Measurements from ENCODE around the gene FREY1. TPM values are rescaled to one million over a fixed set of nuclear protein-coding genes. Genes with fewer than 3 reads are reported as not detected.

The FREY1 gene
- polyA plus RNA-seq, 3 donors = 0.10 TPM; not detected in 2

DNA sequence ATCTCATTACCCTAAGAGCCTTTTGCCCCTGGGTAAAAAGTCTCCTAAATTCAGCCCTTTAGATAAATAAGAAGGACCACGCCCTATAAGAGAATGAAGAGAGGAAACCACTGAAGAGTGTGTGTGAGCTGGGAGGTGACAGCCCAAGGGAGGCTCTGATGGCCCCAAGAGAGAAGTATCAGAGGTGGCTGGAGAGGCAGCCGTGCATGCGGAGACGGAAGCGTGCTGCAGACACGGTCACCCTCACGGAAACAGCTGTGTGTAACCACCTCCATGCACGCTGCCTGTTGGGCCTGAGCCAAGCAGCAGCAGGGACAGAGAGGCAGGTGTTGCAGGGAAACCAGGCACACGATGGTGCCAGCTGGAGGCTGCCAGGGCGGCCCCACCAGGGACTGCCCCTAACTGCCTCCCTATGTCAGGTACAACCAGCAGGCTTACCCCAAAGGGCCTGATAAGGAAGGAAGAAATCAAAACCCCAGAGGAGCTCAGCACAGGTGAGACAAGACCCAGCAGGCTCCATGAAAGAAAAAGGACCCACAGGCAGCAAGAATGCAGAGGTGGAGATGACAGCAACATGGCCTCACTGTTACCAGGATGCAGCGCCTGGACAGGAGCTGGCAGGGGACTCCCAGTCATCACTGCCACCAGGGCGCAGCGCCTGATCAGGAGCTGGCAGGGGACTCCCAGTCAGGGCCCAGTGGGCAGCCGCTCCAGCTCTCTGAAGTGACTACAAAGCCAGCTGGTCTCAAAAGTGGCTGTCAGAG is 23.1 kb upstream of the FREY1 start:
- no peak overlapping the region for H3K27ac ChIP-seq (ENCODE audit: low read depth, low read length)
- 45 to 69% (median 66%) methylated on average over 14 of the region's 14 CpGs for WGBS, 3 donors

GRCh38 chr11:45929486-45930030 is 22.5 kb upstream of the FREY1 start:
- WGBS, 3 donors = 70 to 78% (median 73%) methylated on average over 10 of the region's 10 CpGs
- no peak overlapping the region for H3K27ac ChIP-seq (ENCODE audit: low read depth, low read length)

GRCh38 chr11:45928535-45929215 is 21.6 kb upstream of the FREY1 start:
- 74 to 81% (median 78%) methylated on average over 13 of the region's 13 CpGs for WGBS, 3 donors
- no peak overlapping the region for H3K27ac ChIP-seq (ENCODE audit: low read depth, low read length)

DNA sequence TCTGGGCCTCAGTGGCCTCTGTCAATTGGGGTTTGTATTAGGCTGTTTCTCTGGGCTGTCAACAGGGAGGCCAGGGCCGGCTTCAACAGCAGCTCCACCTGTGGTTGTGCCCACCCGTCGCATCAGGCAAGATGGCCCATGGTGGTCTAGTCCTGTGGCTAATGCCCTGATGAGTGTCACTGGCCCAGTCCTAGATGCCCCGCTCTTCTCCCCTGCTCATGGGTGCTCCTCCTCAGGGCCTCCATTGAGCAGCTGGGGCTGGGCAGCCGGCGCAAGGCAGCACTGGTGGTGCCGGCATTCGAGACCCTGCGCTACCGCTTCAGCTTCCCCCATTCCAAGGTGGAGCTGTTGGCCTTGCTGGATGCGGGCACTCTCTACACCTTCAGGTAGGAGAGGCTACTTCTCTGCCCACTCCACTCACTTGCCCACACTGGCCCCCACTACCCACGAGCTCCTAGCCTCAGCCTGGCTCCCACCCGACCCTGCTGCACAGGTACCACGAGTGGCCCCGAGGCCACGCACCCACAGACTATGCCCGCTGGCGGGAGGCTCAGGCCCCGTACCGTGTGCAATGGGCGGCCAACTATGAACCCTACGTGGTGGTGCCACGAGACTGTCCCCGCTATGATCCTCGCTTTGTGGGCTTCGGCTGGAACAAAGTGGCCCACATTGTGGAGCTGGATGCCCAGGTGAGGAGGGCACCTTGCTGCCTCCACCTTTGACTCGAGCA is 20.8 kb upstream of the FREY1 start:
- H3K27ac ChIP-seq (ENCODE audit: low read depth, low read length) = no peak overlapping the region
- WGBS, 3 donors = 90 to 96% (median 95%) methylated on average over 27 of the region's 27 CpGs

- WGBS, 3 donors = 55 to 77% (median 62%) methylated on average over 15 of the region's 15 CpGs
- H3K27ac ChIP-seq (ENCODE audit: low read depth, low read length) = no peak overlapping the region
These were observed 20.2 kb upstream of the FREY1 start for GRCh38 chr11:45927332-45927683.

DNA sequence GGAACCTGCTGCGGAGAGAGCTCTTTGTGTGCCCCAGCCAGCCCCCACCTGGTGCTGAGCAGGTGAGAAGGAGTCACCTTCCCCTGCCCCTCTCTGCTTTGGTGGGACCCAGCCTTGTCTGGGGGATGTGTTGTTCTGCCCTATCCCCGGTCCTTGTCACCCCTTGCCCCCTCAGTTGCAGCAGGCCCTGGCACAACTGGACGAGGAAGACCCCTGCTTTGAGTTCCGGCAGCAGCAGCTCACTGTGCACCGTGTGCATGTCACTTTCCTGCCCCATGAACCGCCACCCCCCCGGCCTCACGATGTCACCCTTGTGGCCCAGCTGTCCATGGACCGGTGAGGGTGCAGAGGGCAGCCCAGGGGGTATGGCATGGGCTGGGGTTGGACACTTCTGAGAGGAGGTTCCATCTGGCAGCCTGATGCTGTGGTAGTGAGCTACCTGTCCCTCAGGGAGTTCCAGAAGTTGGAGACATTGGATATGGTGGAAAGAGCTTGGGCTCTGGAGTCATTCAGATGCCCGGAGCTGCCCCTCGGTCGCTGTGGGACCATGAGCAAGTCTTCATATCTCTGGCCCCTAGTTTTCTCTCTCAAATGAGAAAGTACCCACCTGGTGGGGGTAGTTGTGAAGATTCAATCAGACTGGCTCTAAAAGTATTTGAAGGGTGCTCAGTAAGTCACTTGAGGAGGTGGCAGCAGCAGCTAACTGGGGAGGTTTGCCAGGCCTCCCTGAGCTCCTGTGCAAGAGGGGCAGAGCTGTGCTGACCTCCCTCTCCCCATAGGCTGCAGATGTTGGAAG is 19.7 kb upstream of the FREY1 start:
- WGBS, 3 donors = 85 to 95% (median 88%) methylated on average over 12 of the region's 12 CpGs
- no peak overlapping the region for H3K27ac ChIP-seq (ENCODE audit: low read depth, low read length)

DNA sequence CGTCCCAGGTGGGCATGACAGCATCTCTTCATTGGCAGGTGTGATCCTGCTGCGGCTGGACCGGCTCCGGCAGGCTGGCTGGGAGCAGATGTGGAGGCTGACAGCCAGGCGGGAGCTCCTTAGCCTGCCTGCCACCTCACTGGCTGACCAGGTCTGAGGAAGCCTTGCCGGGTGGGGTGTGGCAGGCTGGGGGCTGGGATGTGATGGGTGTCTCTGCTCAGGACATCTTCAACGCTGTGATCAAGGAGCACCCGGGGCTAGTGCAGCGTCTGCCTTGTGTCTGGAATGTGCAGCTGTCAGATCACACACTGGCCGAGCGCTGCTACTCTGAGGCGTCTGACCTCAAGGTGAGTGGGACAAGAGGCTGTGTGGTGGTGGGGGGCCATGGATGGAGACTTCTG is 18.9 kb upstream of the FREY1 start:
- 69 to 84% (median 69%) methylated on average over 12 of the region's 12 CpGs for WGBS, 3 donors
- H3K27ac ChIP-seq (ENCODE audit: low read depth, low read length) = no peak overlapping the region

DNA sequence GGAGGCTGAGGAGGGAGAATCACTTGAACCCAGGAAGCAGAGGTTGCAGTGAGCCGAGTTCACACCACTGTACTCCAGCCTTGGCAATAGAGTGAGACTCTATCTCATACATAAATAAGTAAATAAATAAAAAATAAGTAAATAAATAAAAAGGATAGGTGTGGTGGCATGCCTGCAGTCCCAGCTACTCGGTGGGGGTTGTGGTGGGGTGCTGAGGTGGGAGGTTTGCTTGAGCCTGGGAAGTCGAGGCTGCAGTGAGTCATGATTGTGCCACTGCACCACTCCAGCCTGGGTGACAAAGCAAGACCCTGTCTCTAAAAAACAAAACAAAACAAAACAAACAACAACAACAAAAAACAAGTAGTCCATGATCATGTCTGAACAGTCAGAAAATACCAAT is 18.5 kb upstream of the FREY1 start:
- 82 to 88% (median 88%) methylated on average over 3 of the region's 3 CpGs for WGBS, 3 donors
- no peak overlapping the region for H3K27ac ChIP-seq (ENCODE audit: low read depth, low read length)

GRCh38 chr11:45924927-45925326 is 17.9 kb upstream of the FREY1 start:
- 90 to 94% (median 92%) methylated on average over 6 of the region's 6 CpGs for WGBS, 3 donors
- H3K27ac ChIP-seq (ENCODE audit: low read depth, low read length) = no peak overlapping the region

DNA sequence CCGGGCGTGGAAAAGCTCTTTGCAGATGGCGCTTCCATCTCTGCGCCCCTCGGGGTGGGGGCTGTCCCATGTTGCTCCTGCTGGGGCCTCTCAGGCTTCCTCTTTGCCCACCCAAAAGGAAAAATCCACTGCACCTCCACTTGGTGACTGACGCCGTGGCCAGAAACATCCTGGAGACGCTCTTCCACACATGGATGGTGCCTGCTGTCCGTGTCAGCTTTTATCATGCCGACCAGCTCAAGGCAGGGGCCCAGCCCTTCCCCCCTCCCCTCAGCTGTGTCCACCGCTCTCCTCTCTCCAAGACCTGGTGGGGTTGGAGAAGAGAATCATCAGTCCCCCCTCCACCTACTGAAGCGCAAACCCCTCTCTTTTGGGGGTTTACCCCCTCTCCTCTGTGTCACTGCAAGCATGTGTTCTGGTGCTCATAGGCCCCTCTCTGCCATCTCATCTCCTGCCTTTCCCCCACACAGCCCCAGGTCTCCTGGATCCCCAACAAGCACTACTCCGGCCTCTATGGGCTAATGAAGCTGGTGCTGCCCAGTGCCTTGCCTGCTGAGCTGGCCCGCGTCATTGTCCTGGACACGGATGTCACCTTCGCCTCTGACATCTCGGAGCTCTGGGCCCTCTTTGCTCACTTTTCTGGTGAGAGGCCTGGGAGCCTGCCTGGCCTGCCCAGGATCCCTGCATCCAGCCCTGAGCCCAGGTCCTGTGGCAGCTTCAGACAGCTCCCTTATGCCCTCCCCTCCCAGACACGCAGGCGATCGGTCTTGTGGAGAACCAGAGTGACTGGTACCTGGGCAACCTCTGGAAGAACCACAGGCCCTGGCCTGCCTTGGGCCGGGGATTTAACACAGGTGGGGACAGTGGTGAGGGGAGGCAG is 17.2 kb upstream of the FREY1 start:
- WGBS, 3 donors = 75 to 85% (median 84%) methylated on average over 22 of the region's 22 CpGs
- H3K27ac ChIP-seq (ENCODE audit: low read depth, low read length) = no peak overlapping the region

DNA sequence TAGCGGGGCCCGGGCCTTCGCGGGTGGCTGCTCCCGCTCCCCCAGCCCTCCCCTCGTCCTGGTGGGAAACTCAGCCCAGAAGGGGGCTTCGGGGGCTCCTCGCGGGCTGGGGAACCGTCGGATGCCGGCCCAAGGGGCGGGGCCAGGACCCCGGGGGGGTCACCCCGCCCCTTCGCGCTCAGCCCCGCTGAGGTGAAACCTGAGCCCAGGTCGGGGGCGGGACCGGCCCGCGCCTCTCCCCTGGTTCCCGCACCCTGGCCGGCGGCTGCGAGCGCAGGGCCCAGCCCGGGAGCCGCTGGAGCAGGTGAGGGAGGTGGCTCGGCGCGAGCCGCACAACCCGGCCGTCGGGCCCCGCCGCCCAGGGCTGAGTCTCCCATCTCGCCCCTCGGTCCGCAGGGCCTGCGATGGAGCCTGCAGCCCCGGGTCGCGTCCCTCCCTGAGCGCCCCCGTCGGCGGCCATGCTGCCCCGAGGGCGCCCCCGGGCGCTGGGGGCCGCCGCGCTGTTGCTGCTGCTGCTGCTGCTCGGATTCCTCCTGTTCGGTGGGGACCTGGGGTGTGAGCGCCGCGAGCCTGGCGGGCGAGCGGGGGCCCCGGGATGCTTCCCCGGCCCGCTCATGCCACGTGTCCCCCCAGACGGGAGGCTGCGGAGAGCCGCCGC is 15.5 kb upstream of the FREY1 start, which contains the start of gene LARGE2:
TSS of gene LARGE2 (plus strand) at position 232 of the 658 bp plus-strand sequence. CDS start at position 459, 227 bp downstream.
- no peak within 1 kb of the TSS for H3K27ac ChIP-seq (ENCODE audit: low read depth, low read length)

GRCh38 chr11:45921561-45922424 is 14.7 kb upstream of the FREY1 start:
- 11 to 43% (median 36%) methylated on average over 43 to 54 of the region's 54 CpGs for WGBS, 3 donors
- no peak overlapping the region for H3K27ac ChIP-seq (ENCODE audit: low read depth, low read length)

More for the DNA sequence above, 15.5 kb upstream of the FREY1 start, which contains the start of gene LARGE2:
- WGBS, 3 donors = 0 to 1% (median 1%) methylated on average over 31 to 72 of the region's 73 CpGs

- H3K27ac ChIP-seq (ENCODE audit: low read depth, low read length) = no peak overlapping the region
- WGBS, 3 donors = 84 to 94% (median 87%) methylated on average over 6 of the region's 6 CpGs
These were observed 13.7 kb upstream of the FREY1 start for GRCh38 chr11:45920531-45921477.

DNA sequence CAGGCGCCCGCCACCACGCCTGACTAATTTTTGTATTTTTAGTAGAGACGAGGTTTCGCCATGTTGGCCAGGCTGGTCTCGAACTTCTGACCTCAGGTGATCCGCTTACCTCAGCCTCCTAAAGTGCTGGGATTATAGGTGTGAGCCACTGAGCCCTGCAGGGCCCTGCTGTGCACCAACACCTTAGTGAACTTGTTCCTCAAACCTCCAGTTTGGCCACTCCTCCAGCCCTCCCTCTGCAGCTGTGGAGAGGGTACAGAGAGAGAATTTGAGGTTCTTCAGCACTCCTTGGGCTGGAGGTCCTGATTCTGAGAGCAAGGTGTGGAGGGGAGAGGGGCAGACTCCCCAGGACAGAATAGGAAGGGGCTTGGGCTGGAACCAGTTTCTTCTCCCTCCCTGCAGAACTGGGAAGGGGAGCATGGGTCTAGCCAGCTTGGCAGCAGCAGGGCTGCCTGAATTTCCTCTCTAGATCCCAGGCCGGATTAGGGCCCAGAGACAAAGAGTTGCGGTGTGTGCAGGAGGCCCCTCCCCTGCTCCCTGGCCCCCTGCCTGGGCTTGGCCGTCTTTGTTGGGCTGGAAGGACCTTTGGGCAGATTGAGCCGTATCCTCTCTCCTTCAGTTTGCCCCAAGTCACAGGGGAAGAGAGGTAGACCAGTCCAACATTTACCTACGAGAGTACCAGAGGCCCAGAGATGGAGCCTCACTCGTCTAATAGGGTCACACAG is 12.9 kb upstream of the FREY1 start:
- H3K27ac ChIP-seq (ENCODE audit: low read depth, low read length) = no peak overlapping the region
- 65 to 79% (median 79%) methylated on average over 13 of the region's 13 CpGs for WGBS, 3 donors
